ENCODE results near the gene ADRM1. TPM values are rescaled to one million over a fixed set of nuclear protein-coding genes. Genes with fewer than 3 reads are reported as not detected.

ADRM1 gene
- total RNA-seq, 1 experiment from 2014 or later = 200 TPM

DNA sequence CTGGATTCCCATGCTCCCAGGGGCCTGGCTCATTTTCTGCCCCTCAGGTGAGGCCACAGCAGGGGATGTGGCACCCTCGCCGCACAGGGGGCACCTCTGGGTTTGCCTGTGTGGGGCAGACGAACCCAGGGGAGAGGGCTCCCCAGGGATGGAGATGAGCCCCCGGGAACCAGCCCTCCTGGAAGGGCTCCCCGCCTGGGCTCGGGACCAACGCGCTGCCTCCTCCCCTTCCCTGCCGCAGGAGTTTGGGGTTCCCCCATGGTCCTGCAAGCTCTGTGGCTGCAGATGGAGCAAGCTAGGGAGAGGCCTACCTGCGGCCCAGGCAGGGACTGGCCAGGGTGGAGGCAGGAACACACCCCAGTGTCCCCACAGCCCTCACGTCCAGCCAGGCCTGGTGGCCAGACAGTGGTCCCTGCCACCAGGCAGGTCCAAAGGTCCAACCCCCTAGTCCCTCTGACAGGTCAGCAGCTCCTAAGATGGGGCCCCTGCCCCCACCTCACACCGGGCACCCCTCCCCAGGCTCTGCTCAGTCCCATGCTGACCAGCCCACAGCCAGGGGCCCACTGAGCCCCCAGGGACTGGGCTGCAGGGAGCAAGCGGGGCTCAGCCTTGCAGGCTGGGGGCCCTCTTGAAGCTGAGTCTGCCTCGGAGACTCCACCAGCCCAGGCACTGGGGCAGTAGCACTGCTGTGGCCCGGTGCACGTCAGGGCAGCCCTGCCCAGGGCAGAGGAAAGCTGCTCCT lies 50.7 kb downstream of the ADRM1 start:
- in situ Hi-C loops (cut with HindIII; ENCODE audit: low pct_unique_long_range_greater_than_20kb, low sequenced_read_pairs) = no loop called here
- no peak for DNase-seq (ENCODE audit: low read depth, low spot score)

DNA sequence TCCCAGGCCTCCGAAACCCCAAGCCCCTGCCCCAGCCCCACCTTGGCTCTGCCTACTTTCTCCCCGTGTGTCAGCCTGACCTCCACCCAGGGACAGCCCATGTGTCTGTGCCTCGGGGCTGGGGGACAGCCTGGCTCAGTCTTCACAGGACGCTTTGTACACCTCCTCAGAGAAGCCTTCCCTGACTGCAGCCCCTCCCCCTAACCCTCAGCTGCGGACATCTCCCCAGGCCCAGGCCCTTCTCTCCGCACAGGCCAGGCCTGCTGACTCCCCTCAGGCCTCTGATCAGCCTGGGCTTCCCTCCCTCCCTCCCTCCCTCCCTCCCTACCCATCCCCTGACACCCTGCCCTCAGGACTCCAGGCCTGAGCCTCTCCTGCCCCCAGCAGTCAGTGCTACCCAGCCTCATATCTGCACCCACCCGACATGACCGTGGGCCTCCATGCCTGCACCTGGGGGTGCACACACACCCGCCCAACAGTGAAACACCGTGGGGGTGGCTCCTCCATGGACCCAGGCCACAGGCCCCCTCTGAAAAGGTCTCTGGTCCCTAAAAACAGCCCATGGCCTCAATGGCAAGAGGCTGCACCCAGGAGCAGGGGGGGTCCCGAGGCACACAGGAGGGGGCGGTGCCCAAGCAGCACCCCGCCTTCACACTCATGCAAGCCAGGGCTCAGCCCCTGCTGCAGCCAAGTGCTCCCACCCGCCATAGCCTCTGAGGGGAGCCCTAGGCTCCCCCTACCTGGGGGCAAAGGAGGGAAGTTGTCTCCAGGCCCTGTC lies 51.4 kb downstream of the ADRM1 start:
- in situ Hi-C loops (cut with HindIII; ENCODE audit: low pct_unique_long_range_greater_than_20kb, low sequenced_read_pairs) = no loop called here
- no peak for DNase-seq (ENCODE audit: low read depth, low spot score)

DNA sequence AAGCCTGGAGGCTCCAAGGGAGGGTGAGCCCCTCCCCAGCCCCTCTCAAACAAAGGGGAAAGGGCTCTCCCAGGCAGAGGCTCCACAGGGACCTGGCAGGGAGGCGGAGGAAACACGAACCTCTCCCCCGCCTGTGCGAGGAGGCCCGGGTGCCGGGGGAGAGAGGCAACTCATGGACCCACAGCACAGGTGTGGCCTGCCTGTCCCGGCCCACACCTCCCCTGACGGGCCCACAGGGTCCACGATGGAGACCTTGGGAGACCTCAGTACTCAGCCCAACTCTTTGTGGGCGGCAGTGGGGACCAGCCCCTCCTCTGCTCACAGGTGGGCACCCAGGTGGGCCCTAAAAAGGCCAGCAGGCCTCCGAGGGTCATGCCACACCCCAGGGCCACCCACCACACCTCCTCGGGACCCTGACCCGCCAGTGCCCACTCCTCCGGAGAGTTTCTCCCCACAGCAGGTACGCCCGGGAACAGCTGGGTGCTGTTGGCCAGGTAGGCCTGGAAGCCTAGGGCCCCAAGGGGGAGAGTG lies 52.1 kb downstream of the ADRM1 start:
- in situ Hi-C loops (cut with HindIII; ENCODE audit: low pct_unique_long_range_greater_than_20kb, low sequenced_read_pairs) = no loop called here
- DNase-seq (ENCODE audit: low read depth, low spot score) = no peak

DNA sequence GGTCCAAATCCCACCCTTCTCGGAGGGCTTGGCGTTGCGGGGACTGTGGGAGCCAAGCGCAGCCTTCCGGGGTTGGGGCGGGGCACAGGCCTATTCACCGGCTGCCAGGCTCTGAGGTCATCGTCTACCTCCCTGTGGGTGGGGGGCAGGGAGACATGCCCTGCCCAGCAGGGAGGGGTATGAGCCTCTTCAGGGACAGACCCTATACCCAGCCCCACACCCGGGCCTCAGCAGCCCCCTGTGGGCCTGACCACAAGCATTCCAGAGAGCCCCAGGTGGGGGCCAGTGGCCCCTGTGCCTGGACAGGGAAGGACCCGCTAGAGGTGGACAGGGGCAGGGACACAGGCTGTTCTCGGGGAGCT lies 52.7 kb downstream of the ADRM1 start:
- DNase-seq (ENCODE audit: low read depth, low spot score) = no peak
- in situ Hi-C loops (cut with HindIII; ENCODE audit: low pct_unique_long_range_greater_than_20kb, low sequenced_read_pairs) = no loop called here

DNA sequence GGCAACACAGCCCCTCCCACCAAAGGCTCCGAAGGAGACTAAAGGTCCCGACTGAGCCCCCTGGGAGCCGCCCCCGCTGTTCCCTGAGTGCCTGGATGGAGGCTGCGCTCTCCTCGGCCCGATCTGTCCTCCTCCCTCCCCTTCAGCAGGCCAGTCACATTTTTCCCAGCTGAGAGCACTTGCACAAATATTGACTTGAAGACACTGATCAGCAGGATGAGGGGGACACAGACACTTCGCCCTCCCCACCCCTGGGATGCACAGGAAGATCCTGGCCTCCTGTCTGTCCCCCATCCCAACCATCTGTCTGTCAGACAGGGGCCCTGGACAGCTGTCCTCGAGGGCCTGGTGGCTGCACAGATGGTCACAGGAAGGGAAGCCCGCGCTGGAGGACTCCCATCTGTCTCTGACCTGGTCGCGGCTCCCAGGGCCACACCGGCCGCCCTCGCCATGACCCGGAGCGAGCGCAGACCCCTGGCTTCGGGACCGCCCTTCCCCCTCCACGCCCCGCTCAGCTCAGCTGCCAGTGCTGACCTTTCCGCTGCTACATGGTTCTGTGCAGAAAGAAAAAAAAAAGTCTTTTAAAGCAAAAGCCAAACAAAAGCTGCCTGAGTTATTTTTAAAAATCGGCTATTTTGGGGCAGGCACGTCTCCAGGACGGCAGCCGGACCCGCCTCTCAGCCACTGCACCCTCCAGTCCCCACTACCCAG lies 53.2 kb downstream of the ADRM1 start:
- in situ Hi-C loops (cut with HindIII; ENCODE audit: low pct_unique_long_range_greater_than_20kb, low sequenced_read_pairs) = no loop called here
- DNase-seq (ENCODE audit: low read depth, low spot score) = no peak

DNA sequence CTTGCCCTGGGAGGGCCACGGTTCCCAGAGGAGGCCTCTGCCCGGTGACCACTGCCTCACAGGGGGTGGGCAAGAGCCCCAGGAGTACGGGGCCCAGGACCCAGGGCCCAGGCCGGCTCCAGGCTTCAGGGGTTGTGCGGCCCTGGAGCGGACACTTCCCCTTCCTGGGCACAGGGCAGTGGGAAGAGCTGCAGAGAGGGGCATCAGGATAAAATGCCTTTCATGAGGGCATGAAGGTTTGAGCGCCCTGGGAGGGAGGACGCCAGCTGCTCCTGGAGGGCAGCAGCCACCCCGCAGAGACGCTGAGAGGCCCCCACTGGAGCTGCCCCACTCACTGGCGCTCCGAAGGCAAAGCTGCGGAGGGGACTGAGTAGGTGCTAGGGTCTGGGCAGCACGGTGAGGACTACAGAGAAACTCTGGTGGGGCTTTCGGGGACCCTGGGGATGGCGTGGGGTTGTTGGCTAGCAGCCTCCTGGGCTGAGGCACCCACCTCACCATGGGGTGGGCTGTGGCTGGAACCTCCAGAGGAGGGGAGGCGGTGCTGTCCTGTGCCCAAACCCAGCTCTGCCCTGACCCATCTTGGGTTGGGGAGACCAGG lies 53.9 kb downstream of the ADRM1 start:
- in situ Hi-C loops (cut with HindIII; ENCODE audit: low pct_unique_long_range_greater_than_20kb, low sequenced_read_pairs) = no loop called here
- DNase-seq (ENCODE audit: low read depth, low spot score) = no peak

DNA sequence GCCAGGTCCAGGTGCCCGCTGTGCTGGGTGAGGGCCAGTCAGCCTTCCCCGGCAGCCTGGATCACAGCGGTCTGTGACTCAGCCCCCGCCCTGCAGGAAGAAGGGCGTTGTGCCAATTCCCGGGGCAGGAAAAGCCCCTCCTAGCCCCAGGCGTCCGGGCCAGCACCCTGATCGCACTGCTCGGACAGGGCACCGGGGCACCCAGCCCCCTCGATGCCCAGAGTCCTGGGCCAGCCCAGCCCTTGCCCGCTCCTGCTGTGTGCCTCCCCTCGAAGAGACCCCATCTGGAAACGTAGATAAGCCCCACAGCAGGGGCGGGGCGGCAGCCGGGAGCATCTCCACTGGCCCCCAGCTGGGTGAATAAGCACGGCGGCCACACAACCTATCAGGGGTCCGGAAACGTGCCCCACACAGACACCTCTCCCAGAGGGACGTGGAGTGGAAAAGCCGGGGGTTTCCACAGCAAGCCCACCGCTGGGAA lies 54.4 kb downstream of the ADRM1 start:
- in situ Hi-C loops (cut with HindIII; ENCODE audit: low pct_unique_long_range_greater_than_20kb, low sequenced_read_pairs) = no loop called here
- no peak for DNase-seq (ENCODE audit: low read depth, low spot score)

DNA sequence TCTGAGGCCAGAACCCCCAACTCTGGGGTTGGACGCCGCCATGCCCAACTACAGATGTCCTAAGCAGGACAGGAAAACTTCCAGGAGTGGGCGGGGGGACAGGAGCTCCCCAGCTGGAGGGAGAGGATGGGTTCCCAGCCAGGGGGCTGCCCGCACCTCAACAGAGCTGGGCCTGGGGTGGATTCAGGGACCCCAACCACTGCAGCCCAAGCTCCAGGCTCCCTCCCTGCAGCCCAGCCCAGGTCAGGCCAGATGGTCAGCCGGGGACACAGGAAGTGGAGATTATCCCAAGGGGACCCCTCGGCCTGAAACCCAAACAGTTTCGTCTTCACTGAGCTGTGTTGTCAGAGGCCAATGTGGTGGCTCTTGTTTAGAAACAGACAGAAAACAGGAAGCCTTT lies 54.9 kb downstream of the ADRM1 start:
- in situ Hi-C loops (cut with HindIII; ENCODE audit: low pct_unique_long_range_greater_than_20kb, low sequenced_read_pairs) = no loop called here
- DNase-seq (ENCODE audit: low read depth, low spot score) = no peak

Other genes with a start within 250 kb of the ADRM1 start
- gene TAF4, start 237.1 kb upstream of the ADRM1 start, total RNA-seq (2014; rRNA removed; shearing (Covaris generic)) = 3.4 and 3.6 TPM in 2 replicates
- 40.4 and 43.2 TPM in 2 replicates for gene LSM14B, start 180.5 kb upstream of the ADRM1 start, total RNA-seq (2014; rRNA removed; shearing (Covaris generic))
- gene PSMA7, start 159.6 kb upstream of the ADRM1 start, total RNA-seq (2014; rRNA removed; shearing (Covaris generic)) = 592 and 662 TPM in 2 replicates
- gene SS18L1, start 159.2 kb upstream of the ADRM1 start, total RNA-seq (2014; rRNA removed; shearing (Covaris generic)) = 20.6 and 23.9 TPM in 2 replicates
- 27.1 and 29.6 TPM in 2 replicates for gene MTG2, start 120.0 kb upstream of the ADRM1 start, total RNA-seq (2014; rRNA removed; shearing (Covaris generic))
- gene HRH3, start 82.7 kb upstream of the ADRM1 start, total RNA-seq (2014; rRNA removed; shearing (Covaris generic)) = not detected in 2 replicates
- 23.5 and 24.0 TPM in 2 replicates for gene OSBPL2, start 64.5 kb upstream of the ADRM1 start, total RNA-seq (2014; rRNA removed; shearing (Covaris generic))
- 4.1 and 6.8 TPM in 2 replicates for gene LAMA5, start 64.3 kb downstream of the ADRM1 start, total RNA-seq (2014; rRNA removed; shearing (Covaris generic))
- 1,088 and 1,497 TPM in 2 replicates for gene RPS21, start 84.1 kb downstream of the ADRM1 start, total RNA-seq (2014; rRNA removed; shearing (Covaris generic))
- gene CABLES2, start 104.3 kb downstream of the ADRM1 start, total RNA-seq (2014; rRNA removed; shearing (Covaris generic)) = 2.9 TPM in 2 replicates
- 0.03 TPM in 1 of 2 replicates, not detected in the other for gene RBBP8NL, start 124.5 kb downstream of the ADRM1 start, total RNA-seq (2014; rRNA removed; shearing (Covaris generic))
- gene GATA5, start 173.0 kb downstream of the ADRM1 start, total RNA-seq (2014; rRNA removed; shearing (Covaris generic)) = 0.18 TPM in 1 of 2 replicates, not detected in the other